ENCODE measurements around the gene GPR3.
"Not testable (repeated sequence)": the region's sequence is repeated elsewhere in the genome, so short reads cannot be mapped to it uniquely, and the experiment has no call there.

GPR3 gene

GRCh38 chr1:27427816-27428315 is 35.4 kb downstream of the GPR3 start:
- no peak for TF ChIP-seq CTCF (IDR thresholded peaks at IDR 0.05; ENCODE audit: control insufficient read depth, insufficient read depth, low read depth, low read length, missing control alignments)
- no peak for DNase-seq (ENCODE audit: low read depth)
- no peak overlapping the region for H3K4me3 ChIP-seq (ENCODE audit: control insufficient read depth, low read depth, low read length)

GRCh38 chr1:27428316-27429028 is 36.0 kb downstream of the GPR3 start:
- no peak overlapping the region for H3K4me3 ChIP-seq (ENCODE audit: control insufficient read depth, low read depth, low read length)
- TF ChIP-seq CTCF (IDR thresholded peaks at IDR 0.05; ENCODE audit: control insufficient read depth, insufficient read depth, low read depth, low read length, missing control alignments), result no peak
- no peak for DNase-seq (ENCODE audit: low read depth)

- no peak for TF ChIP-seq CTCF (IDR thresholded peaks at IDR 0.05; ENCODE audit: control insufficient read depth, insufficient read depth, low read depth, low read length, missing control alignments)
- no peak overlapping the region for H3K4me3 ChIP-seq (ENCODE audit: control insufficient read depth, low read depth, low read length)
Measured at GRCh38 chr1:27429029-27429425, 36.6 kb downstream of the GPR3 start.

GRCh38 chr1:27430903-27431600 is 38.6 kb downstream of the GPR3 start:
- no peak for TF ChIP-seq CTCF (IDR thresholded peaks at IDR 0.05; ENCODE audit: control insufficient read depth, insufficient read depth, low read depth, low read length, missing control alignments)
- no peak for DNase-seq (ENCODE audit: low read depth)
- no peak overlapping the region for H3K4me3 ChIP-seq (ENCODE audit: control insufficient read depth, low read depth, low read length)

More at GRCh38 chr1:27429029-27429425, 36.6 kb downstream of the GPR3 start:
- no peak for DNase-seq (ENCODE audit: low read depth)

- no peak overlapping the region for H3K4me3 ChIP-seq (ENCODE audit: control insufficient read depth, low read depth, low read length)
- no peak for DNase-seq (ENCODE audit: low read depth)
- no peak for TF ChIP-seq CTCF (IDR thresholded peaks at IDR 0.05; ENCODE audit: control insufficient read depth, insufficient read depth, low read depth, low read length, missing control alignments)
Measured at GRCh38 chr1:27431601-27431940, 39.1 kb downstream of the GPR3 start.

- not testable (repeated sequence) for H3K4me3 ChIP-seq (ENCODE audit: control insufficient read depth, low read depth, low read length); DNase-seq (ENCODE audit: low read depth)
Measured at GRCh38 chr1:27432725-27433124, 40.3 kb downstream of the GPR3 start.

GRCh38 chr1:27433706-27434105 is 41.3 kb downstream of the GPR3 start:
- no peak overlapping the region for H3K4me3 ChIP-seq (ENCODE audit: control insufficient read depth, low read depth, low read length)
- no peak for DNase-seq (ENCODE audit: low read depth)
- TF ChIP-seq CTCF (IDR thresholded peaks at IDR 0.05; ENCODE audit: control insufficient read depth, insufficient read depth, low read depth, low read length, missing control alignments), result no peak
